ENCODE measurements around the gene RAI1. TPM values are rescaled to one million over a fixed set of nuclear protein-coding genes. Genes with fewer than 3 reads are reported as not detected.

RAI1 gene
- total RNA-seq, 1 donor from 2014 or later = 25.1 TPM

GRCh38 chr17:17679748-17680147 lies 1.5 kb upstream of the RAI1 start:
- DNase-seq (ENCODE audit: low read depth) = no peak

DNA sequence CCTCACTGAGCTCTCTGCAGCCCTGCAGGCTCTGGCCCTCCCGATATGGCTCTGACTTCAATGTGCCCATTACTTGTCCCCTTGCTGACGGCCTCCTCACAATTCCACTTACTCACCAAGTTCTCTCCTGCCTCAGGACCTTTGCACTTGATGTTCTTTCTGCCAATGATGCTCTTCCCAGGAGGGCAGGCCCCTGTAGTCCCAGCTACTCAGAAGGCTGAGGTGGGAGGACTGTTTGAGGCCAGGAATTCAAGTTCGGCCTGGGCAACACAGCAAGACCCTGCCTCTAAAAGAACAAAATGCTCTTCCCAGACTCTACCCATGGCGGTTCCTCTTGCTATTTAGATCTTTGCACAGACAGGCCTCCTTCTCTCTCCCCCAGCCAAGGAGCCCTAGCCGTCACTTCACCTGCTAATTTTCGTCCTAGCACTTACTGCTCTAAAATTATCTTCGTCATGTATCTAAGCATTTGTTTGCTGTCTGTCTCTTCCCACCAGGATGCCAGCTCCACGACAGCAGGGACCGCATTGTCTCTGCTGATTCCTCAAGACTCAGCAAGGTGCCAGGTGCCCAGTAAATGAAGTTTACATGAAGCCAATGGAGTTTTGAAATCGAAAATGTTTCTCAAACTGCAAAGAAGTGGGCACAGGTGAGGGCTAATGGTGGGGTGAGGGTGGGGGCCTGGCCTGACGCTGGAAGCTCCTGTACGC lies 626 bp upstream of the RAI1 start:
- no peak for DNase-seq (ENCODE audit: low read depth)

DNA sequence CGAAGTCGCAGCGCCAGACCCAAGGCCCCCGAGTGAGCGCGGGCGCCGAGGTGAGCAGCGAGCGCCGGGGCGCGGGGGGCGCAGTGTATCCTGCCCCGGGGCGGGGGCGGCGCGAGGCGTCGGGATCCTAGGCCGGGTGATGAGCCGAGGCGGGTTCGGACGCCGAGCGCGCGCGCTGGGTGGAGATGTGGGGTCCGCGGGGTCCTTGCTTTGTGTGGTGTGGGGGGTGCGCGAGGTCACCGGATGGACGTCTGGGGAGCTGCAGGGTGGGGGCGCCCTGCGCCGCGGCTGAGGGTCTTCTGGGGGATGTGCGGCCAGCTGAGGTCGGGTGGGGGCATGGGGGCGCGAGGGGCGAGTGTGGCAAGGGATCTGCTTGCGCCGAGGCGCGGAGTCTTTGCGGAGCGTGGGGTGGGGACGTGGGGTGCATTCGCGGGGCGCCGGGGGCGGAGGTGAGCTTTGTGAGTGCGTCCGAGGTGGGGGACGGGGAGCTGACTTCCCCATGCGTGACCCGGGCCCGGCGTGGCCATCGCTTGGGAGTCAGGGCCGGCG lies 560 bp downstream of the RAI1 start:
- DNase-seq (ENCODE audit: low read depth) = no peak

- no peak for DNase-seq (ENCODE audit: low read depth)
These were observed 1.1 kb downstream of the RAI1 start for GRCh38 chr17:17682293-17682736.

DNA sequence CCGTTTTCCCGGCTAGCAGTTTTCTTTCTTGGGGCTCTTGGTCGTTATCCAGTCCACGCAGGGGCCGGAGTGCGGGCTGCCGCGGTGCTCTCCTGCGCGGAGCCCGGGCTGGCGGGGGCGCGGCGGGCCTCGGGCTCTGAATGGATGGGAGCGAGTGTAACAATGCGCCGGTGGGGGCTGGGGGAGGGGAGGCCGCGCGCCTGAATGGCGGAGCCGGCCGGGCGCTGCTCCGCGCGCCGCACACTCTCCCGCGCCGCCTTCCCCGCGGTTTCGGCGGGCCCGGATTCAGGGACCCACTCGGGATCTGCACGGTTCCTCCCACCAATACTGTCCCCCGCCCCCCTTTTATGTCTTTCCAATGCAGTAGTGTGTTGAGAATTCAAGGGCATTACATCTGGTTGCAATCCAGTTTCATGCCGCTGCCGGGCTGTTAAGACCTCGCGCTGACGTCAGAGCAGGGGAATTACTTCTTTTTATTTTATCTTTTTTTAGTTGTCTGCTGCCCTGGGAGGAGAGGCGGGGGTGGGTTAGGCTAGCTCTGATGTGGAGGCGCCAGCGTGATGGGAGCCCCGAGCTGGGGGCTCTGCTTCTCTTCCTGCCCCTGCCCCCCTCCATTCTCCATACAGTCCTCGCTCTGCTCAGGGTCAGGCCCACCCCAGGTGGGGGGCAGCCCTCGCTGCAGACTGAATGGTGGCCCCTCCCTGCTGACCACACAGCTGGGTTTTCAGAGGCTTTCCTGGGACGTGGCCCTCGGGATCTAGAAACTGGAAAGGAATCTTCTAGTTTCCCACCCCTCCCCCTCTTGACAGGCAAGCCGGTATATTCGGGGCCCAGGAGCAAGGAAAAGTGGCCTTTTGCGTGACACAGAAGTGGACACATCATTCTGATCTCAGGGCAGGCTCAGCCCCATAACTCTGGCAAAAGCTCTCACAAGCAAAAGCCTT lies 1.8 kb downstream of the RAI1 start:
- peak; percentile 55 for DNase-seq (ENCODE audit: low read depth)

GRCh38 chr17:17683710-17684365 lies 2.6 kb downstream of the RAI1 start:
- no peak for DNase-seq (ENCODE audit: low read depth)

- peak; percentile 64 for DNase-seq (ENCODE audit: low read depth)
These were observed 3.9 kb downstream of the RAI1 start for GRCh38 chr17:17684906-17685774.

GRCh38 chr17:17685775-17686291 lies 4.6 kb downstream of the RAI1 start:
- DNase-seq (ENCODE audit: low read depth) = peak; percentile 85

- no peak for DNase-seq (ENCODE audit: low read depth)
These were observed 8.1 kb downstream of the RAI1 start for GRCh38 chr17:17689312-17689711.

GRCh38 chr17:17690233-17690632 lies 9.0 kb downstream of the RAI1 start:
- peak; percentile 47 for DNase-seq (ENCODE audit: low read depth)

- DNase-seq (ENCODE audit: low read depth) = no peak
These were observed 10.4 kb downstream of the RAI1 start for GRCh38 chr17:17691468-17692263.

- DNase-seq (ENCODE audit: low read depth) = no peak
These were observed 11.3 kb downstream of the RAI1 start for GRCh38 chr17:17692353-17693252.

- DNase-seq (ENCODE audit: low read depth) = no peak
These were observed 12.3 kb downstream of the RAI1 start for GRCh38 chr17:17693253-17694168.

- peak; percentile 51 for DNase-seq (ENCODE audit: low read depth)
These were observed 13.2 kb downstream of the RAI1 start for GRCh38 chr17:17694169-17695081.

- DNase-seq (ENCODE audit: low read depth) = no peak
These were observed 14.8 kb downstream of the RAI1 start for GRCh38 chr17:17696085-17696484.

- DNase-seq (ENCODE audit: low read depth) = no peak
These were observed 15.8 kb downstream of the RAI1 start for GRCh38 chr17:17696882-17697633.

All from renal cortical epithelial cell (primary cell).